ENCODE measurements around the gene WDPCP.
"Not testable (repeated sequence)": the region's sequence is repeated elsewhere in the genome, so short reads cannot be mapped to it uniquely, and the experiment has no call there.

Gene WDPCP

DNA sequence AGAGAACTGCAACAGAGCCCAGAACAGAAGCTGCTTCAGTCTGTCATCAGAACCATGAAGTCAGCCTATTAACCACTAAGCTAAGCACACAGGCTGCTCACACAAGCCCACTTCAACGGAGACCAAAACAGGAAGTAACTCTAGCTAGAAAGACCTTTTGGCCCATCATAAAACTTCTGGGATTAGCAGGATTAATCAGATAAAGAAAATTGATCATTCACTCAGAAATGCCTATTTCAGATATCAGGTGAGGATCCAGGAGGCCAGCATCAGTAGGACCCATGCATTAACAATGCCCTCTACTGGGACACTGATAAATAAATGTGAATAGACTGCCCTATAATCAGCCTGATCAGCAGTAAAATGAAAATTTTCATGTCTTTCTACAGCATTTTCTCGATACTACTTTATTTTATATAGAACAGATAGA, 101.4 kb downstream of the WDPCP start:
- Mint-ChIP-seq H3K27ac (no peak overlapping the region), H3K36me3 (ENCODE audit: low read depth) (no peaks in the 10 kb centered on the region), H3K9me3 (no peaks in the 10 kb centered on the region), H3K4me3 (no peak overlapping the region), H3K27me3 (ENCODE audit: low read depth) (no peaks in the 10 kb centered on the region), H3K4me1 (ENCODE audit: low read depth) (no peaks in the 10 kb centered on the region)

DNA sequence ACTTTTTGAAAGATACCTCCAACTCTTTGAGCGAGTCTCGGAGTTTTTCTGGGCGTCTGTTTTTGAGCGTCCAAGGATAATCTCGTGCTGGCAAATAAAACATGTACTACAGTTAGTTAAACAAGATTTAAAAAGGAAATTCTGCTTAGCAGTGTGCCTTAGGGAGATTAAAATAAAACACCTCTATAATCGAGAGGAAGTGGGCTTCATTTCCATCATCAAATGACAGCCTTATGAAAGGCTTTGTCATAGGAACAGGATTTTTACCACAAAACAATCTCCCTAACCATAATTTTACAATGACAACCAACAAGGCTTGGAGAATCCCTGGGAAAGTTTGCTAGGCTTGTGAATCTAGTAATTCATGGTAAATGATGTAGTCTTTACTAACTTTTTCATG, 103.4 kb downstream of the WDPCP start:
- H3K9me3 Mint-ChIP-seq: no peaks in the 10 kb centered on the region
- no peaks in the 10 kb centered on the region for H3K4me1 Mint-ChIP-seq (ENCODE audit: low read depth)
- H3K36me3 Mint-ChIP-seq (ENCODE audit: low read depth): no peaks in the 10 kb centered on the region
- H3K27ac Mint-ChIP-seq: no peak overlapping the region
- H3K4me3 Mint-ChIP-seq: no peak overlapping the region
- H3K27me3 Mint-ChIP-seq (ENCODE audit: low read depth): no peaks in the 10 kb centered on the region

DNA sequence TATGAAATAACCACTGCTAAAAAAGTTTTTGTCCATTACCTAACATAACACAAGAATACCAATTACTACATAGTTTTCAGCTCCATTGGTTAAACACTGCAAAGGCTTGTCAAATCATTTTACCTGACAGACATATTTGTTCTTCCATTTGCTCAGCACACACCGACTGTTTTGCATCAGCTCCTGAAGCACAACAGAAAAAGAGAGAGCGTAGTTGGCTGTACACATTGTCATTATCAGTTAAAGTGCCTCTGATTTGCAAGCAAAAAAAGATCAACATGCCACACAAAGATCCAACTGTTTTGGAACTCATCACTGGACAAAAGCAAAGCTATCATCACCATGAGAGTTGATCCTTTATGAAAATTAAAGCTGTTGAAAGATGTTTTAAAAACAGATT, 103.8 kb downstream of the WDPCP start:
- H3K27me3 Mint-ChIP-seq (ENCODE audit: low read depth): no peaks in the 10 kb centered on the region
- H3K9me3 Mint-ChIP-seq: no peaks in the 10 kb centered on the region
- no peaks in the 10 kb centered on the region for H3K4me1 Mint-ChIP-seq (ENCODE audit: low read depth)
- no peak overlapping the region for H3K27ac Mint-ChIP-seq
- no peaks in the 10 kb centered on the region for H3K36me3 Mint-ChIP-seq (ENCODE audit: low read depth)
- H3K4me3 Mint-ChIP-seq: no peak overlapping the region

- Mint-ChIP-seq H3K27ac (no peak overlapping the region), H3K36me3 (ENCODE audit: low read depth) (no peaks in the 10 kb centered on the region), H3K4me3 (no peak overlapping the region), H3K27me3 (ENCODE audit: low read depth) (no peaks in the 10 kb centered on the region), H3K9me3 (peaks cover 4% of the 10 kb centered on the region), H3K4me1 (ENCODE audit: low read depth) (no peaks in the 10 kb centered on the region)
Observed at GRCh38 chr2:63477686-63478085, 110.6 kb downstream of the WDPCP start.

GRCh38 chr2:63469313-63469712, 119.0 kb downstream of the WDPCP start:
- H3K27me3 Mint-ChIP-seq (ENCODE audit: low read depth); H3K9me3 Mint-ChIP-seq; H3K36me3 Mint-ChIP-seq (ENCODE audit: low read depth); H3K4me3 Mint-ChIP-seq; H3K4me1 Mint-ChIP-seq (ENCODE audit: low read depth); H3K27ac Mint-ChIP-seq: not testable (repeated sequence)

DNA sequence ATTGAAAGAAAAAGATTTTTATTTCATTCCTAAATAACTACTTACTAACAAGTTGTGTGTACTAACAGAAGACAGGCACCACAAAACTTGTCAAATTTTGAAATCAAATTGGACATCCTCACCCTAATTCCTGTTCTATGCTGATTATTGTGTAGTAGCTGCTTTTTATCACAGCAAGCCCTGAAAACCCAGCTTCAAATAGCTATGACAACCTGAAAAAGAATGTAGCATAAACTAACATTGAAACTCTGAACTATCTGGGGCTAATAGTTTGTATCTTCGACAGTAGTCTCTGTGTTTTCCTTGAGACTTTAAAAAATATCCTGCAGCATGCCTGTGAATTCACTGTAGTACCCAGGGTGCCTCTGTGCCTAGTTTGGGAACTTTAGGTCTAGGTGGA, 122.6 kb downstream of the WDPCP start:
- Mint-ChIP-seq H3K27ac (no peak overlapping the region), H3K4me1 (ENCODE audit: low read depth) (no peaks in the 10 kb centered on the region), H3K36me3 (ENCODE audit: low read depth) (no peaks in the 10 kb centered on the region)

GRCh38 chr2:63463142-63463541, 125.1 kb downstream of the WDPCP start:
- Mint-ChIP-seq H3K9me3 (peaks cover 17% of the 10 kb centered on the region), H3K4me3 (no peak overlapping the region), H3K27me3 (ENCODE audit: low read depth) (no peaks in the 10 kb centered on the region), H3K36me3 (ENCODE audit: low read depth) (no peaks in the 10 kb centered on the region), H3K27ac (no peak overlapping the region), H3K4me1 (ENCODE audit: low read depth) (no peaks in the 10 kb centered on the region)

More for the DNA sequence above, 122.6 kb downstream of the WDPCP start:
- Mint-ChIP-seq H3K9me3 (peaks cover 20% of the 10 kb centered on the region), H3K4me3 (no peak overlapping the region), H3K27me3 (ENCODE audit: low read depth) (no peaks in the 10 kb centered on the region)

DNA sequence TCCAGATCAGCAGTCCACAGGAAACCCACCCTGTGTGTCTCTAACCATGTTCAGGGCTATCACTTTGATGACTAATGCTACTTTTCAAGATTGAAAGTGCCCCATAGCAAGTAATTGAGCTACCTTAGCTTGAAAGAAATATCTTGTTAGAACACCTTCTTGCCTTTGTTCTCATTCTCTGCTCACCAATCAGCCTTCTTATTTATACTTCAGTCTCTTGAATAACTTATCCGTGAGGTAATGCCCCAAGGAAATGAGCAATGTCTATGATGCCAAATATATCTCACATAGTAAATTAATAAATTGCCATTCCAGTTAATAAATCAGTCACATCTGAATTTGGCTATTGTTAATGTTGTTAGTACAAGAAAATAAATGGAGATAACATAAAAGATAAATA, 141.6 kb downstream of the WDPCP start:
- Mint-ChIP-seq H3K27ac (no peak overlapping the region), H3K9me3 (no peaks in the 10 kb centered on the region), H3K4me3 (no peak overlapping the region), H3K27me3 (ENCODE audit: low read depth) (no peaks in the 10 kb centered on the region), H3K36me3 (ENCODE audit: low read depth) (no peaks in the 10 kb centered on the region), H3K4me1 (ENCODE audit: low read depth) (peaks cover 8% of the 10 kb centered on the region)

- Mint-ChIP-seq H3K9me3 (no peaks in the 10 kb centered on the region), H3K27ac (no peak overlapping the region), H3K4me1 (ENCODE audit: low read depth) (peaks cover 8% of the 10 kb centered on the region), H3K27me3 (ENCODE audit: low read depth) (no peaks in the 10 kb centered on the region), H3K36me3 (ENCODE audit: low read depth) (no peaks in the 10 kb centered on the region), H3K4me3 (no peak overlapping the region)
Observed at GRCh38 chr2:63444565-63445288, 143.6 kb downstream of the WDPCP start.

DNA sequence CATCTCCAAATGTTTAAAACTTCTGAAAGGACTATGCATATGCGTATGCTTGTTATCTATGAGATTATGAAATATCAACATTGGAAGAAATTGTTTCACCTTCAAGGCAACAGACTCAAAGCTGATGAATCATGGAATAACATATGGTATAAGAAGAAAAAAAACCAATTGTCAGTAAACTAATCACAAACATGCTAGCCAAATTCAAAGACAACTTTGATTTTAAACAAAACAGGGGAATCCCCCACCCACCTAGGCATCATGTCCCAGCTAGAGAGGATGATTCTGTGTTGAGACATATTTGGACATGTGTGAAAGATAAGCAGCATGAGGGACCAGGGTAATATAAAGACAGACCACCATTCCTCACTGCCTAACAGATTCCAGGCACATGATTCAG, 147.7 kb downstream of the WDPCP start:
- H3K9me3 Mint-ChIP-seq: no peaks in the 10 kb centered on the region
- H3K27ac Mint-ChIP-seq: no peak overlapping the region
- H3K36me3 Mint-ChIP-seq (ENCODE audit: low read depth): no peaks in the 10 kb centered on the region
- peaks cover 8% of the 10 kb centered on the region for H3K4me1 Mint-ChIP-seq (ENCODE audit: low read depth)
- no peaks in the 10 kb centered on the region for H3K27me3 Mint-ChIP-seq (ENCODE audit: low read depth)
- H3K4me3 Mint-ChIP-seq: no peak overlapping the region

- H3K27ac Mint-ChIP-seq: no peak overlapping the region
- H3K27me3 Mint-ChIP-seq (ENCODE audit: low read depth): no peaks in the 10 kb centered on the region
- H3K4me3 Mint-ChIP-seq: no peak overlapping the region
- H3K4me1 Mint-ChIP-seq (ENCODE audit: low read depth): no peaks in the 10 kb centered on the region
- H3K9me3 Mint-ChIP-seq: no peaks in the 10 kb centered on the region
- H3K36me3 Mint-ChIP-seq (ENCODE audit: low read depth): no peaks in the 10 kb centered on the region
Observed at GRCh38 chr2:63438181-63438580, 150.1 kb downstream of the WDPCP start.

DNA sequence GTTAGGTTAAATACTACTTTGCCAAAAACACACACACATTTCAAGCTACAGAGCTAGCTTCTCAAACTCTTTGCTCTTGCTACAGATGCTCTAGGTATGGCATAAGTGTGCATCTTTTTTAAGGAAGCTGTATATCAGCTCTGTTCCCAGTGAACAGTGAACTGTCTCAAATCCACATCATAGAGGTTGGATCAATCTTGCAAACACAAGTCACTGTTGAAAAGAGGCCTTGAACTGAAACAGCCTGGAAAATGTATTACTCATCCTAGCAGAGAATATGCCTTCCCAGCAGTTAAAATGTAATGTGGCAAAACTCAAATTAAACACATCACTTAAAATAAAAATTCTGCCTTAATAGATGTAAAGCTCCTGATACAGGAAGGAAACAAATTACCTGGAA, 151.8 kb downstream of the WDPCP start:
- Mint-ChIP-seq H3K9me3 (no peaks in the 10 kb centered on the region), H3K27me3 (ENCODE audit: low read depth) (no peaks in the 10 kb centered on the region), H3K4me1 (ENCODE audit: low read depth) (no peaks in the 10 kb centered on the region), H3K4me3 (no peak overlapping the region), H3K36me3 (ENCODE audit: low read depth) (no peaks in the 10 kb centered on the region), H3K27ac (no peak overlapping the region)

DNA sequence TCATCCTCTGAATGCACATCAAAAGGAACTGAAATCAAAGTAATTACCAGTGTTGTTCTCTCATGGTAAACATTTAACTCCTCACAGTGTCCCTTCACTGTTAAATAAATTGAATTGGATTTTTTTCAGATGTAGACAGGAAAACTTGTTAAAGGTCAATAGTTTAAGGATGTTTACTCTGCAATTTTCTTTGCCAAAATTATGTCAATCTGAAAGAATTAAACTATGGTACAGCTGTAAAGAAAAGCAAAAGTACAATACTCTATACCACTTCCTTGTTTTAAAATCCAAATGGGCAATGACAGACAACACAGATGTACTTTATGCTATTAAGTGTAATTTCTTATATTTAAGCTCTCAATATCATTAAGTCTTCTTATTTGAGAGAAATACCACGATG, 153.2 kb downstream of the WDPCP start:
- no peak overlapping the region for H3K27ac Mint-ChIP-seq

GRCh38 chr2:63434024-63435001, 154.0 kb downstream of the WDPCP start:
- no peaks in the 10 kb centered on the region for H3K9me3 Mint-ChIP-seq
- H3K36me3 Mint-ChIP-seq (ENCODE audit: low read depth): no peaks in the 10 kb centered on the region

More for the DNA sequence above, 153.2 kb downstream of the WDPCP start:
- Mint-ChIP-seq H3K27me3 (ENCODE audit: low read depth) (no peaks in the 10 kb centered on the region), H3K9me3 (no peaks in the 10 kb centered on the region), H3K36me3 (ENCODE audit: low read depth) (no peaks in the 10 kb centered on the region), H3K4me1 (ENCODE audit: low read depth) (no peaks in the 10 kb centered on the region), H3K4me3 (no peak overlapping the region)

GRCh38 chr2:63432373-63432772, 155.9 kb downstream of the WDPCP start:
- H3K4me1 Mint-ChIP-seq (ENCODE audit: low read depth): no peaks in the 10 kb centered on the region
- H3K4me3 Mint-ChIP-seq: no peak overlapping the region
- no peaks in the 10 kb centered on the region for H3K36me3 Mint-ChIP-seq (ENCODE audit: low read depth)
- H3K9me3 Mint-ChIP-seq: no peaks in the 10 kb centered on the region
- no peak overlapping the region for H3K27ac Mint-ChIP-seq
- no peaks in the 10 kb centered on the region for H3K27me3 Mint-ChIP-seq (ENCODE audit: low read depth)

More at GRCh38 chr2:63434024-63435001, 154.0 kb downstream of the WDPCP start:
- no peak overlapping the region for H3K4me3 Mint-ChIP-seq
- H3K27me3 Mint-ChIP-seq (ENCODE audit: low read depth): no peaks in the 10 kb centered on the region
- H3K4me1 Mint-ChIP-seq (ENCODE audit: low read depth): no peaks in the 10 kb centered on the region
- no peak overlapping the region for H3K27ac Mint-ChIP-seq

Measured in T-helper 1 cell treated with Interleukin-12 subunit alpha and Interleukin-12 subunit beta and Interleukin-4 antibody, amounts not matched to agents 30 μg/mL and 1 μg/mL, for 36 hours (primary cell).